Coronary artery (tissue), 2 donors: ENCODE data around the gene TEDC2.
"Not testable (repeated sequence)": the region's sequence is repeated elsewhere in the genome, so short reads cannot be mapped to it uniquely, and the experiment has no call there.

Source experiments
- DNase-seq: peaks from one replicate; pipeline ENCODE4 v3.0.0-alpha.2; 2017; ENCODE audit warnings: low spot score
- H3K27ac ChIP-seq, 2 donors: fragments of 200-600 bp; sonication (generic); one replicate each; pipeline ENCODE4 v1.5.1; 2016 to 2019
- H3K4me3 ChIP-seq: fragments of 200-600 bp; sonication (generic); 2 replicates; pipeline ENCODE4 v1.5.1; 2016; ENCODE audit warnings: mild to moderate bottlenecking, moderate library complexity
- CTCF ChIP-seq: fragments of 200-600 bp; sonication (generic); IDR thresholded peaks from one replicate; pipeline ENCODE4 v1.5.1; 2019; ENCODE audit warnings: antibody characterized with exemption

The TEDC2 gene

GRCh38 chr16:2437032-2437790 is 22.7 kb upstream of the TEDC2 start:
- TF ChIP-seq CTCF = no peak
- DNase-seq = no peak
- Histone ChIP-seq H3K27ac (no peak overlapping the region), H3K4me3 (no peak overlapping the region)

DNA sequence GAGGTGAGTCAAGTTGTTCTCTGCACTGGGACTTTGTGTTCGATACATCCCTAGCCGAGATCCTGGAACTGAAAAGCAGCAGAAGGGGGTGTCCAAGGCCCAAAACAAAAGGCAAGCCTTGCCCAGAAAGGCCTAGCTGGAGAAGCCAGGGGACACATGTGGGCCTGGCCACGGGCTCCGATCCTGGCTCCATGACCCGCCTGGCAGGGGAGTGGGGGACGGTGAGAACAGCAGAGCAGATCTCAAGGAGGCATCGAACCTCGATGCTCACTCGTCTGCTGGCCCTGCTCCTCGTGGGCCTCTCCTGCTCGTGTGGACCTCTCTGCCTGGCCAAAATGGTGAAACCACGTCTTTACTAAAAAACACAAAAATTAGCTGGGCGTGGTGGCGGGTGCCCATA is 21.8 kb upstream of the TEDC2 start:
- no peak for DNase-seq
- H3K27ac ChIP-seq = no peak overlapping the region
- H3K4me3 ChIP-seq = no peak overlapping the region
- TF ChIP-seq CTCF = no peak

DNA sequence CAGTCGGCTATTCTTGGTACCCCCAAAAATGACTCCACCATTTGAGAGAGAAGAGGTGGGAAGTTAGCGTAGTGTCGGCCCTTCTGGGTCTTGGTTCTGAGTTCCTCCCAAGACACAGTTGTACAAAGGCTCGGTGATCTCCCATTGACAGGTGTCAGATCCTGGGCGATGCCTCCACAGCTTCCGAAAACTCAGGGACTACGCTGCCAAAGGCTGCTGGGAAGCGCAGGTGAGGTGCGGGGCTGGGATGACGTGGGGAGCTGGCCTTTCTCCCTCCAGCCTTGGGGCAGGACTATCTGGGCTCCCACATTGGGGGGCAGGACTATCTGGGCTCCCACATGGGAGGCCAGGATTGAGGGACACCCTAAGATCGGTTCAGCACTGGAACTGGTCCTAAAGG is 20.3 kb upstream of the TEDC2 start:
- Histone ChIP-seq H3K27ac (no peak overlapping the region), H3K4me3 (no peak overlapping the region)
- DNase-seq = no peak
- TF ChIP-seq CTCF = no peak

DNA sequence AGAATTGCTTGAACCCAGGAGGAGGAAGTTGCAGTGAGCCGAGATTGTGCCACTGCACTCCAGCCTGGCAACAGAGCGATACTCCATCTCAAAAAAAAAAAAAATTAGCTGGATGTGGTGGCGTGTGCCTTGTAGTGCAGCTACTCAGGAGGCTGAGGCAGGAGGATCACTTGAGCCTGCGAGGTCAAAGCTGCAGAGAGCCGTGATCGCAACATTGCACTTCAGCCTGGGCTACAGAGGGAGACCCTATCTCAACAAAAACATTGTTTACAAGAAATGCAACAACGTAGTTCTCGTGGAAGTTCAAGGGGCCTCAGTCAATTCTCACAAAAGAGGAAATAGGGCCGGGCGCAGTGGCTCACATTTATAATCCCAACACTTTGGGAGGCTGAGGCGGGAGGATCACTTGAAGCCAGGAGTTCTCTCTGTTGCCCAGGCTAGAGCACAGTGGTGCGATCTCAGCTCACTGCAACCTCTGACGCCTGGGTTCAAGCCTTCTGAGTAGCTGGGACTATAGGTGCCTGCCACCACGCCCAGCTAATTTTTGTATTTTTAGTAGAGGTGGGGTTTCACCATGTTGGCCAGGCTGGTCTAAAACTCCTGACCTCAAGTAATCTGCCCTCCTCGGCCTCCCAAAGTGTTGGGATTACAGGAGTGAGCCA is 18.6 kb upstream of the TEDC2 start:
- not testable (repeated sequence) for H3K4me3 ChIP-seq, DNase-seq, H3K27ac ChIP-seq

DNA sequence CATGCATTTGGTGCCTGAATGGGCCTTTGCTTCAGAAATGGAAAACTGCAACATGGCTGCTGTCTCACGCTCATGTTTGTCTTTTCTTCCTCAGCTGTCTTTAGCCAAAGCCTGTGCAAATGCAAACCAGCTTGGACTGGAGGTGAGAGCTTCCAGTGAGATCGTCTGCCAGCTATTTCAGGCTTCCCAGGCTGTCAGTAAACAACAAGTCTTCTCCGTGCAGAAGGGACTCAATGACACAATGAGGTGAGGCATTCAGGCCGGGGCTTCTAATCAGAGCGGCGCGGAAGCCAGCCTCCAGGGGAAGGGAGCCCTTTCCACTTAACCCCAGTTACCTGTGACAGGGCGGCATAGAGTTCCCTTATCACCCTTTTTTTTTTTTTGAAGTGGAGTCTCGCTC is 16.4 kb upstream of the TEDC2 start:
- H3K27ac ChIP-seq = no peak overlapping the region
- DNase-seq = no peak
- TF ChIP-seq CTCF = no peak

DNA sequence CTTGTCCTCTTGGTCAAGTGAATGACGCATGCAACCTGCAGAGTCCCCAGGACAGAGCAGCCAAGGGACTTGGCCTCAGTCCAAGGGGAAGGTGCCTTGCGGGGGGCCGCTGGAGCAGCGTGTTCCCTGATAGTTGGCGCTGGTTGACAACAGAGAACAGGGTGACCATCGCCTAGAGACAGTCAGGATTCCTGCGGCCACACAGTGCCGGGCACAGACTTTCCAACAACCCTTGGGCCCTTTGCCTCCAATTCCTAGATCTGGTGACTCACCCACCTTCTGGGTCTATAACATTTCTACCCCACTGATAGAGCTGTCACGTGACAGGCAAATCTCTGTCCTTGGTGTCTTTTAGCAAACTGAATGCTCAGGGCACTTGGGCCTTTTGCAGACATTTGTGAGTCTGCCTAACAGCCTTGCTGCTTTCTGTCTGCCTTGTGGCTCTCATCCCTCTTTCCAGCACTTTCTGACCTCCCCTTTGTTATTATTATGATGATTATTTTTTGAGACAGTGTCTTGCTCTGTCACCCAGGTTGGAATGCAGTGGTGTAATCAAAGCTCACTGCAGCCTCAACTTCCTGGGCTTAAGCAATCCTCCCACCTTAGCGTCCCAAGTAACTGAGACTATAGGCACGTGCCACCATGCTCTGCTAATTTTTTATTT is 11.9 kb upstream of the TEDC2 start:
- TF ChIP-seq CTCF = no peak
- Histone ChIP-seq H3K4me3 (no peak overlapping the region), H3K27ac (no peak overlapping the region)
- DNase-seq = no peak

More for the DNA sequence above, 16.4 kb upstream of the TEDC2 start:
- no peak overlapping the region for H3K4me3 ChIP-seq

DNA sequence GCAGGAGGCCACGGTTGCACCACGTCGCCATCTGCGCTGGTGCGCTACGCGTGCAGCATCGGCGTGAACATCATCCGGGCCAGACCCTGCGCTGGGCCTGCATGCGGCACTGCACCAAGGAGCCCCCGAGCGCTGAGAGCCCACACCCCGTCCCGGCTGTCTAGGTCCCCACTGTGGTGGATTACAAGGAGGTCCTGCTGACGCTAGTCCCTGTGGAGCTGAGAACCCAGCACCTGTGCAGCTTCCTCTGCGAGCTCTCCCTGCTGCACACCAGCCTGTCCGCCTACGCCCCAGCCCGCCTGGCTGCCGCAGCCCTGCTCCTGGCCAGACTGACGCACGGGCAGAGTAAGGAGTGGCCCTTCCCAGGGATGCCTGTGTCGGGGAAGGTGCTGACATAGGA is 10.8 kb upstream of the TEDC2 start:
- no peak overlapping the region for H3K4me3 ChIP-seq

More for the DNA sequence above, 10.8 kb upstream of the TEDC2 start:
- DNase-seq = no peak
- no peak for TF ChIP-seq CTCF
- H3K27ac ChIP-seq = no peak overlapping the region
